GM12872 (cell line): ENCODE data around the gene KNG1.

Experiments
- TF ChIP-seq, protein P1 (sequence below): IDR thresholded peaks from 3 replicates; pipeline ENCODE4 v1.5.1; 2011; ENCODE audit warnings: low read depth, mild to moderate bottlenecking, low read length, moderate library complexity; ENCODE audit not compliant: insufficient read depth

KNG1 gene

DNA sequence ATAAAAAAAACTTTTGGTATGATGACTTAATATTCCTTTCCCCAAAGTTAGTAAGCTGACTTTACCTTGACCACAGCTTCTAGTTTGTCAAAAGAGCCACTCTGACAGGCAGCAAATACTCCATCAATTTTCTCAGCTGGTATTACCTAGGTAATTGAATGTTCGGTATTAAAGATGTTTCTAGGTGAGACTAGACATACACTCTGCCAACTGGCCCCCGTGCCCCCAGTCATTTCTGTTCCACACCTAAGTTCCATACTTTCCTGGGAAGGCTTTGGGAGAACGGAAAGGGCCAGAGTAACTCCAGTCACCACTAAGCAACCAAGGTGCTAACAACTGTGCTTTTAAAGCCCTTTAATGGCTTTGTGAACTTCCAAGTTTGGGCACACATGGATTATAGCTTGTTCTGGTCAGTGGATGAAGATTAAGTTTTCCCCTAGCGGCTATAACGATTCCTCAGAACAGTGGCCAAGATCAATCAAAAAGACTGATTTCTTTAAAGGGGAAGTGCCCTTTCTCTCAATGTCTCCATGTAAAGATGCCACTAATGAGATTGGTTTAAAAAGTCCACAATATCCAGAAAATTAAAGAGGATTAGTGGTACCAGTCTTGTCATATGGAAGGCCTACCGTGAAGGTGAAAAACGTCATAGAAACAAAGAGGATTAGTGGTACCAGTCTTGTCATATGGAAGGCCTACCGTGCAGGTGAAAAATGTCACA is 73.3 kb downstream of the KNG1 start:
- TF ChIP-seq, protein P1, sequence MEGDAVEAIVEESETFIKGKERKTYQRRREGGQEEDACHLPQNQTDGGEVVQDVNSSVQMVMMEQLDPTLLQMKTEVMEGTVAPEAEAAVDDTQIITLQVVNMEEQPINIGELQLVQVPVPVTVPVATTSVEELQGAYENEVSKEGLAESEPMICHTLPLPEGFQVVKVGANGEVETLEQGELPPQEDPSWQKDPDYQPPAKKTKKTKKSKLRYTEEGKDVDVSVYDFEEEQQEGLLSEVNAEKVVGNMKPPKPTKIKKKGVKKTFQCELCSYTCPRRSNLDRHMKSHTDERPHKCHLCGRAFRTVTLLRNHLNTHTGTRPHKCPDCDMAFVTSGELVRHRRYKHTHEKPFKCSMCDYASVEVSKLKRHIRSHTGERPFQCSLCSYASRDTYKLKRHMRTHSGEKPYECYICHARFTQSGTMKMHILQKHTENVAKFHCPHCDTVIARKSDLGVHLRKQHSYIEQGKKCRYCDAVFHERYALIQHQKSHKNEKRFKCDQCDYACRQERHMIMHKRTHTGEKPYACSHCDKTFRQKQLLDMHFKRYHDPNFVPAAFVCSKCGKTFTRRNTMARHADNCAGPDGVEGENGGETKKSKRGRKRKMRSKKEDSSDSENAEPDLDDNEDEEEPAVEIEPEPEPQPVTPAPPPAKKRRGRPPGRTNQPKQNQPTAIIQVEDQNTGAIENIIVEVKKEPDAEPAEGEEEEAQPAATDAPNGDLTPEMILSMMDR, result no peak
